SW480 (cell line): ENCODE measurements around the gene ARMC8.

Experiments
- DNase-seq: peaks from one replicate; pipeline ENCODE4 v3.0.0-alpha.2; 2016; ENCODE audit warnings: low spot score

ARMC8 gene

DNA sequence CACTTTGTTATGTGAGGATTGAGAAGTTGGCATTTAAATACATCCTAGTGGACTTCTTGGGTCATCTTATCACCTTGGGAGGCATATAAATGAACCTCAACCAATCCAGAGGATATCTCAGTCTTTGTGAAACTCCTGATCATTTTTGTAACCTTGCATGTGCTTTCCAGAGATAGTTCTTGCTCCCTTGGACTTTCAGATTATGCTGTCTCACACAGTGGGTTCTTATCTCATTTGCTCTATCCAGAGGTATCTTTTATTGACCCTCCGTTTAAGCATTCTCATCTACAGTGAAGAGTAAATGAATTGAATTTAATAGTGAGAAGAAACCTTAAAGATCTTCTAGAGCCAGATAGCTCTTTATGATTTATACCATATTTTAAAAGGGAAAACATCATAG, 10.4 kb downstream of the ARMC8 start:
- DNase-seq = no peak

GRCh38 chr3:138199851-138200250, 12.8 kb downstream of the ARMC8 start:
- DNase-seq = no peak

DNA sequence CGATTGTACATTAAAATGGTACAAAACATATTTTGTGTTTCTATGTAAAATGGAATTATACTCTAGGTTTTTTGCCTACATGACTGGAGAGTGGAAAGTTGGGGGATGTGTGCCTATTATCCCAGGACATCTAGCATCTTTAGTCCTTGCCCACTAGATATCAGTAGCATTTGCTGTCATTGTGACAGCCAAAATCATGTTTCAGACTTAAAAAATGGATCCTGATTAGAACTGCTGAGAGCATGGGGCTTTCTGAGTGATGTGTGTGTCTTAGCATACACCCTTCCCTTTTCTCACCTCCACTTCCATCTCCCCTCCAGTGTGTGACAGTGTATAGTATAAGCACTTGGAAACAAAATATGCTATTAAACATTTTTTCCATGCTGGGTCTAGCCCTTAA, 13.3 kb downstream of the ARMC8 start:
- no peak for DNase-seq

DNA sequence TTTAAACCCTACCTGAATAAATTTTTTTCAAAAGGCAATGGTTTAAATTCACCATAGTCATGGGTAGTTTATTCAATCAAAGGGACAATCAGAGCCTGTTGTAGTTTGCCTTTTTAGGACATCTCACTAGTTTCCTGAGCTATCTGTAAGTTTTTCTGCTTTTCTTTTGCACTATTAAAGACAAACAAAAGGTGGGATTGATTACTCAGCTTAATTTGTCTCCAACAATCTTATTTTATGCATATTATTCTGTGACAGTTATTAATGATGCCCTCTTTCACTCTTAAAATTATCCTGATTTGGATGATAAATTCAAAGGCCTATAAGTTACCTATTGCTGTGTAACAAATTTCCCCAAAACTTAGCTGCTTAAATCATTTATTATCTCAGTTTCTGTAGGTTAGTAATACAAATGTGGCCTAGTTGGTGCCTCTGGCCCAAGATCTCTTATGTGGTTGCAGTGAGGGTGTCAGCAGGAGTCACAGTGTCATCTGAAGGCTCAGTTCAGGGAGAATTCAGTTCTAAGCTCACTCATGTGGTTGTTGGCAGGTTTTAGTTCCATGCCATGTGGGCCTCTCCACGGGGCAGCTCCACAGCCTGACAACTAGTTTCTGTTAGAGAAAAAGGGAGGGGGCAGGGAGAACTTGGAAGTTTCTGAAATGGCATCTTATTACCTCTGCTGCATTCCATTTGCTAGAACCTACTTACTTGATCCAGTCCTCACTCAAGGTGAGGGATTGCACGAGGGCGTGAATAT, 16.0 kb downstream of the ARMC8 start:
- DNase-seq = no peak

DNA sequence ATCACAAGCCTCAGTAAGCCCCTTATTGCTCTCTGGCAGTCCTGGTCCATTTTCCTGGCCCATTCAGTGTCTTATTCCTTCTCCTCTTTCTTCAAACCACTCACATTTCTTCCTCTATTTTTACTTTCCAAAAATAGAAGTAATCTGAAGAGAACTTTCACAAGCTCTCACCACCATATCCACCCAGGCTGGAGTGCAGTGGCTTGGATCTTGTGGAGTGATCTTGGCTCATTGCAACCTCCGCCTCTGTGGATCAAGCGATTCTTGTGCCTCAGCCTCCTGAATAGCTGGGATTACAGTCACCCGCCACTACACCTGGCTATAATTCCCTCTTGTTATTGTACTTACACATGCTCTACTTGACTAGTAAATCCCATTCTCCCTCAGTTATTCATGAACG, 16.8 kb downstream of the ARMC8 start:
- DNase-seq = no peak

- DNase-seq = no peak
Observed at GRCh38 chr3:138205527-138205926, 18.4 kb downstream of the ARMC8 start.

- DNase-seq = no peak
Observed at GRCh38 chr3:138206196-138206595, 19.1 kb downstream of the ARMC8 start.

GRCh38 chr3:138210528-138210927, 23.4 kb downstream of the ARMC8 start:
- no peak for DNase-seq

- DNase-seq = no peak
Observed at GRCh38 chr3:138213398-138214085, 26.4 kb downstream of the ARMC8 start.

GRCh38 chr3:138219255-138219654, 32.2 kb downstream of the ARMC8 start:
- no peak for DNase-seq

DNA sequence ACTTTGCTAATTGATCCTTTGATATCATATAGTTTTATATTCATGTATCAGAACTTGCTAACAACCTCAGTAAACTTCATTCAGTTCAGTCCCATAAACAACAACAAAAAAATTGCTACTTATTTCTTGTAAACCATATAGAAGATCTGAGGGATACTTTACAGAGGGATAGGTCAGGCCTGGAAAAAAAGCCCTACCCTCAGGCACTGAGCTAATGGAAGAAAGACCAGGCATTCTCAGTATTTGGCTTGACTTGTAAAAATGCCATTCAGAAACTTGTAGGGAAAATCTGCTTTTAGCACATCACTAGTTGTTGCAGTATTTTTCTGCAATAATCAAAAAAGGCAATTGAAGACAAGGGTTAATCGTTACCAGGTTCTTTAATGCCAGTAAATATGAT, 33.1 kb downstream of the ARMC8 start:
- DNase-seq = no peak

GRCh38 chr3:138220788-138221187, 33.7 kb downstream of the ARMC8 start:
- no peak for DNase-seq

- no peak for DNase-seq
Observed at GRCh38 chr3:138222131-138222941, 35.2 kb downstream of the ARMC8 start.

- no peak for DNase-seq
Observed at GRCh38 chr3:138222942-138223287, 35.8 kb downstream of the ARMC8 start.

DNA sequence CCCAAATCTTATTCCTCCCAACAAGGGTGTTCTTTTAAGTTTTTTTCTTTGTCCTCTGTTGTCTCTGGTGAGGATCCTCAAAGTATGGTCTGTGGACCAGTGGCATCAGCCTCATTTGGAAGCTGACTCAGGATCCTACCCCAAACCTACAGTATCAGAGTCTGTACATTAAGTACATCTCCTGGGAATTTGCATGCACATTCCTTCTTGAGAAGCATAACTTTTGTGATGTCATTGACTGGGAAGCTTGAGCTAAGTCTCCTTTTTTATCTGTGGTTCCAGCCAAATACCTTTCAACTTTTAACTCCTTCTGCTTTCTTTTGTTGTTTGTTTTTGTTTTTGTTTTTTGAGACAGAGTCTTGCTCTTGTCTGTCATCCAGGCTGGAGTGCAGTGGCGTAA, 40.5 kb downstream of the ARMC8 start:
- DNase-seq = no peak

GRCh38 chr3:138230525-138230924, 43.4 kb downstream of the ARMC8 start:
- DNase-seq = no peak

DNA sequence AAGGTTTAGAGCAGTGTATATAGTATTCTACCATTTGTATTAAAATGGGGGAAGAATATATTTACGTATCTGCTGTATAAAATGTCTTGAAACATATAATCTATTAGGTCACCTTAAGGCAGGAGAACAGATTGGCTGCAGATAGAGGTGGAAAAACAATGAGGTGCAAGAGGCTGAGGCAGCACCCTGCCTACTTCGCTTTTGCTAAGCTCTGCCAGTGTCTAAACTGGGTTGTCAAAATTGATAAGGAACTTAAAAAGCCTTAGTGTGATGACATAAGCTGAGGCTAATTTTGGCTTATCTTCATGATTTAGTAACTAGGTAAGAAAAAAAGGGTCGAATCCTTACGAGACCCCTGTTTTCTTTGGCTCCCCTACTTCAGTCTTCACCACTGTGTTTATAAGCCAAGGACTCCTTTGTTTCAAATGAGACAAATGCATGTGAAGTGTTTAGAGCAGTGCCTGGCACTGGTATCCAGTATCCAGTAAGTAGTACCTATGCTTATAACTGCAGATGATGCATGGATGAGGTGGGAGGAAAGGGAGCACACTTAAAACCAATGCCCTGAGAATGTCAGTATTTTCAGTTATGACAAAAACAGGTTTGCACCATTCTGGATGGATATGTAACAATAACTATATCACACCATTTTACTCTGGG, 45.7 kb downstream of the ARMC8 start:
- DNase-seq = no peak

DNA sequence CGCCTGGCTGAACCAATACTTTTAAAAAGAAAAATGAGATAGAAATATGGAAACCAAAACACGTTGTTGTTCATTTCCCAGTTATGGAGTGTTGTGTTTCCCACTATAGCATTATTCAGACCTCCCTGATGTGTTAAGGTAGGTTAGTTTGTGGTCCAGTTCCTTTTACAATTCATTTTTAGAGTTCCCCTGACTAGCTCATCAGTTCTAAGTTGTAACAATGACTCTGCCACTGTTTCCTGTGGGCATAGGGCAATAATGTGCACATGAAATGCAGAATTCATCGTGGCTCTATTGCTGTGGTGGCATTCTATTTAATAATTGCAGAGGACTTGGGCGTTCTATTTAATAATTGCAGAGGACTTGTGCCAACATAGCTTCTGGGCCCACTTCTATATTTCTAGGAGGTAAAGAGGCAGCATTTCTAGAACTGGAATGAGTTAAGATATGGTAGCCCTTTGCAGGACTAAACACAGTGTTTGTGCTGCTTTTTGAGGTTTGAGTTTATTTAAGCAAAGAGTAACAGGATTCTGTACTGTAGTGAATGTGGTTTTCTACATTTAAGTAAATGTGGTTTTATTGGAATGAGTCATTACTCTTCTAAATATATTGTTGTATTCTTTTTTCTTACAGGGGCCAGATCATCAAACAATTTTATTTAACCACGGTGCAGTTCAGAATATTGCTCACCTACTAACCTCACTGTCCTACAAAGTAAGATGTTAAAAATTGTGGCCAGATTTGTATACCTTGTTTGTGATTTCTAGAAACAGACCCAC, 47.5 kb downstream of the ARMC8 start:
- DNase-seq = peak; percentile 39

- no peak for DNase-seq
Observed at GRCh38 chr3:138238711-138239110, 51.6 kb downstream of the ARMC8 start.

- DNase-seq = no peak
Observed at GRCh38 chr3:138241061-138241460, 54.0 kb downstream of the ARMC8 start.

DNA sequence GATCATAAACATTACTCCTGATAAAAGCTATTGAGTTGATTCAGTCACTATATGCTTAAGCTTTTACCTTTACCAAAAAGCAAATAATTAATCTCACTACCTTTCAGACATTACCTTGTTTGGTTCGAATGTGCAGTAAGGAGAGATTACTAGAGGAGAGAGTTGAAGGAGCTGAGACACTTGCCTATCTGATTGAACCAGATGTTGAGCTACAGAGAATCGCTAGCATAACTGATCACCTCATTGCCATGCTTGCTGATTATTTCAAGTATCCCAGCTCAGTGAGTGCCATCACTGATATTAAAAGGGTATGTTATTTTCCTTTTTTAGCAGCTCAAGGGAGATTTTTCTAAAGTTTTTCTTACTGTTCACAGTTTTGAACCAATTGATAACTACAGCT, 54.6 kb downstream of the ARMC8 start:
- no peak for DNase-seq

DNA sequence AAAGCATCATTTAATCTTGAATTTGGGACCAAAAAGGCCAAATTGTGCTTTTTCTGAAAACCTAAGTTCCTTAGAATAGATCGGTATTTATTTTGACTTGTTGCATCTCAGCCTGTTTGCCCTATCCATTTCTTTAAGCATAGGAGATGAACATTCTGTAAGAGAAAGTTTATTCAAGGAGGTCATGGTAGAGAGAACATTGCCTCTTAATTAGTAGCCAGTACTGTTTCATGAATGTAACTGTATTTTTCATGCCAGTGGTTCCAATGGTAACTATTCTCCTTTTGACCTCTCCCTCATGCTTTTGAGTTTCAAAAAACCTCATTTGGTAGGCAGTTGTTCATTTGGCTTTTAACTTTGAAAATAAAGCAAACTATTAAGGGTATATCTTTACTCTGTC, 55.4 kb downstream of the ARMC8 start:
- no peak for DNase-seq
